ENCODE data around the gene RNASET2.

The RNASET2 gene

DNA sequence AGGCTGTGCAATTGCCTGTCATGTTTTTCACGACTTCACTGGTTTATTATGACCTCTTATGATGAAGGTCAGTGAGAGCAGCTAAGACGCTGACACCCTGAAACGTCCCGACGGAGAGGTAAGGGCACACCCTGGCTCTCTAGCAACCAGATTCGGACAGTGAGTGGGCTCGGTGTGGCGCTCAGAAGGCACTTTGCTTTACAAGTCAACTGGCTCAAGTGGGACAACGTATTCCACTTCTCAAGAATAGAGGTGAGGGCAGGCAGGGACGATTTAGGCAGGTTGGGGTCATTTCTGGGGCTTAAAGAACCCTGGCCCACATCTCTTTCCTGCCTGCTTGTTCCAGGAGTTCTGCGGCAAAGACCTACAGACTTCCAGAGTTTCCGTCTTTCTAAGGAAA lies 18.2 kb downstream of the RNASET2 start:
- DNase-seq (ENCODE audit: low read depth), result no peak
- TF ChIP-seq, protein P1, sequence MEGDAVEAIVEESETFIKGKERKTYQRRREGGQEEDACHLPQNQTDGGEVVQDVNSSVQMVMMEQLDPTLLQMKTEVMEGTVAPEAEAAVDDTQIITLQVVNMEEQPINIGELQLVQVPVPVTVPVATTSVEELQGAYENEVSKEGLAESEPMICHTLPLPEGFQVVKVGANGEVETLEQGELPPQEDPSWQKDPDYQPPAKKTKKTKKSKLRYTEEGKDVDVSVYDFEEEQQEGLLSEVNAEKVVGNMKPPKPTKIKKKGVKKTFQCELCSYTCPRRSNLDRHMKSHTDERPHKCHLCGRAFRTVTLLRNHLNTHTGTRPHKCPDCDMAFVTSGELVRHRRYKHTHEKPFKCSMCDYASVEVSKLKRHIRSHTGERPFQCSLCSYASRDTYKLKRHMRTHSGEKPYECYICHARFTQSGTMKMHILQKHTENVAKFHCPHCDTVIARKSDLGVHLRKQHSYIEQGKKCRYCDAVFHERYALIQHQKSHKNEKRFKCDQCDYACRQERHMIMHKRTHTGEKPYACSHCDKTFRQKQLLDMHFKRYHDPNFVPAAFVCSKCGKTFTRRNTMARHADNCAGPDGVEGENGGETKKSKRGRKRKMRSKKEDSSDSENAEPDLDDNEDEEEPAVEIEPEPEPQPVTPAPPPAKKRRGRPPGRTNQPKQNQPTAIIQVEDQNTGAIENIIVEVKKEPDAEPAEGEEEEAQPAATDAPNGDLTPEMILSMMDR (IDR thresholded peaks at IDR 0.05; ENCODE audit: low read length, missing control alignments), result no peak
- no peak overlapping the region for H3K4me3 ChIP-seq (replicated peaks; ENCODE audit: low read depth, low read length)

DNA sequence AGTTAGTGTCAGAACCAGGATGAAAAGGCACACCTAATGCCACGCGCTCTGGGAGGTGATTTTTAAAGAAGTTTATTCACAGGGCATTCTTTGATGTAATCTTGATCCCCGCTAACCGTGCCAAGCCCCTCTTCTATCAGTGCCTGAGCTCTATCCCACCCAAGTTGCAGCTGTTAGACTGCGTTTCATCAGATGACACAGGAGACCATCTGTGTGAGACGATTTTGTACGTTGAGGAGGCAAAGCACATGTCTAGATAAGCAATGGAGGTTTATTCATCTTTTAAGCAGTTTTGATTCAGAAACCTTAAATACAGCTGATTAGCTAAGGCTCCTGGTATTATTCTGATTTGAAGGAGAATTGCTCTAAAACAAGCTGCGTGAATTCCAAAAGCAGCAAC lies 18.6 kb downstream of the RNASET2 start:
- no peak for DNase-seq (ENCODE audit: low read depth)
- H3K4me3 ChIP-seq (replicated peaks; ENCODE audit: low read depth, low read length), result no peak overlapping the region
- TF ChIP-seq, protein P1 (IDR thresholded peaks at IDR 0.05; ENCODE audit: low read length, missing control alignments), result no peak

DNA sequence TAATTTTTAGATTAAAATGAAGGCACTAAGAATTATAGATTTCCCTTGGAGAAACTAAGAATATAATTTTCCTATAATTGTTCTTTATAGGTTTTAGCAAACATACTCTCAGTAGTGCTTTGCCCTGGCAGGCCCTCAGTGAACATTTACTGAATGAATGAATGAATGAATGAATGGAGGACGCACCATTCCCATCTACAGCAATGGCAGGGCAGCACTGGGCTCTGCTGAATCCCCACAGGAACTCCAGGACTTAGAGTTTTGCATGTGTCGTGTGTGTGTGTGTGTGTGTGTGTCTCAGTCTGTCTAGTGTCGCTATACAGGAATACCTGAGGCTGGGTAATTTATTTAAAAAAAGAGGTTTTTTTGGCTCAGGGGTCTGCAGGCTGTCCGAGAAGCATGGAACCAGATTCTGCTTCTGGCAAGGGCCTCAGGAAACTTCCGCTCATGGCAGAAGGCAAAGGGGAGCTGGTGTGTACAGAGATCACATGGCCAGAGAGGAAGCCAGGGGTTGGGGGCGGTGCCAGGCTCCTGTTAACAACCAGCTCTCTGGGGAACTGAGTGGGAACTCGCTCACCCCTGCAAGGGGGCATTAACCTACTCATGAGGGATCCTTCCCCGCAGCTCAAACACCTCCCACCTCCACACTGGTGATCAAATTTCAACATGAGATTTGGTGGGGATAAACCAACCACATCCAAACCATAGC lies 20.1 kb downstream of the RNASET2 start:
- no peak for DNase-seq (ENCODE audit: low read depth)
- TF ChIP-seq, protein P1 (IDR thresholded peaks at IDR 0.05; ENCODE audit: low read length, missing control alignments), result no peak
- no peak overlapping the region for H3K4me3 ChIP-seq (replicated peaks; ENCODE audit: low read depth, low read length)

DNA sequence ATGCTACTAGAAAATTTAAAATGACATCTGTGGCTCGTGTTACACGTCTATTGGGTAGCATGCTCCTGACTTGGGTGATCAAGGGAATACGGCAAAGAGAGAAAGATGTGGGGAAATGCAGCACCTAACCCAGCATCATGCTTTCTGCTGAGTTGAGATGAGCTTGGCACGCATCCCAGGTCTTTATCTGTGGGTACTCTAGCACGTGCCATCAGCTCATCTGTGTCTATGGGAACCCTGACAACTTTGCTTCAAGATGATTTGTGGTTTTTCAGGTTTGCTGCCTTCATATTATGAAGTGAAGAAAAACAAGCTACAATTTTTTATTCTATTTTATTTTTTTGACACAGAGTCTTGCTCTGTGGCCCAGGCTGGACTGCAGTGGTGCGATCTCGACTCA lies 21.0 kb downstream of the RNASET2 start:
- no peak overlapping the region for H3K4me3 ChIP-seq (replicated peaks; ENCODE audit: low read depth, low read length)
- TF ChIP-seq, protein P1 (IDR thresholded peaks at IDR 0.05; ENCODE audit: low read length, missing control alignments), result no peak

DNA sequence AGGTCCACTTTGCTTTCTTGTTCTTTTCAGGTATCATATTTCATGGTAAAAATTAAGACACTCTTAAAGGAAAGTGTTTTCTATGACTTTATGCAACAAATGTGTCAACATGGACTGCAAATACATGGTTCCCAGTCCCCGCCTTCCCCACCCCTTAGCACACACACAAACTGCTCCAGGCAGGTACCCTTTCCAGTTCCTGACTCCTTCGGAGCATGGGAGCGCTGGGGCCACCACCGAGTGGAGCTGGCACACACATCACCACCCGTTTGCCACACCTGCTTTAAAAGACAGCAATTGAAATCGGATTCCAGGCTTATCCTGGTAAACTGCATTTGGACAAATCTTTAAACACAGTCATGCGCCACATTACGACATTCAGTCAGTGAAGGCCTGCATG lies 22.2 kb downstream of the RNASET2 start:
- H3K4me3 ChIP-seq (replicated peaks; ENCODE audit: low read depth, low read length), result no peak overlapping the region
- DNase-seq (ENCODE audit: low read depth), result no peak
- TF ChIP-seq, protein P1 (IDR thresholded peaks at IDR 0.05; ENCODE audit: low read length, missing control alignments), result no peak

More for the DNA sequence above, 21.0 kb downstream of the RNASET2 start:
- DNase-seq (ENCODE audit: low read depth), result no peak

DNA sequence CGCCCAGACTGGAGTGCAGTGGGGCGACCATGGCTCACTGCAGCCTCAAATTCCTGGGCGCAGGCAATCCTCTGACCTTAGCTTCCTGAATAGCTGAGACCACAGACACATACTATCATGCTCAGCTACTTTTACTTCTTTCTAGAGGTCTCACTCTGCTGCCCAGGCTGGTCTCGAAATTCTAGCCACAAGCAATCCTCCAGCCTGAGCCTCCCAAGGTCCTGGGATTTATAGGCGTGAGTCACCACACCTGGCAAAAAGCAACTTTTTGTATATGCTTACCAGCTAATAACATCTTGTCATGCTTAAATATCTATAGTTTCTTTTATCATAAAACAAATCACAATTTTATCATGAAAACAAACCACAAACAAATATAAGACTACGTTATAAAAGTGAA lies 23.0 kb downstream of the RNASET2 start:
- no peak for DNase-seq (ENCODE audit: low read depth)
- TF ChIP-seq, protein P1 (IDR thresholded peaks at IDR 0.05; ENCODE audit: low read length, missing control alignments), result no peak
- no peak overlapping the region for H3K4me3 ChIP-seq (replicated peaks; ENCODE audit: low read depth, low read length)

DNA sequence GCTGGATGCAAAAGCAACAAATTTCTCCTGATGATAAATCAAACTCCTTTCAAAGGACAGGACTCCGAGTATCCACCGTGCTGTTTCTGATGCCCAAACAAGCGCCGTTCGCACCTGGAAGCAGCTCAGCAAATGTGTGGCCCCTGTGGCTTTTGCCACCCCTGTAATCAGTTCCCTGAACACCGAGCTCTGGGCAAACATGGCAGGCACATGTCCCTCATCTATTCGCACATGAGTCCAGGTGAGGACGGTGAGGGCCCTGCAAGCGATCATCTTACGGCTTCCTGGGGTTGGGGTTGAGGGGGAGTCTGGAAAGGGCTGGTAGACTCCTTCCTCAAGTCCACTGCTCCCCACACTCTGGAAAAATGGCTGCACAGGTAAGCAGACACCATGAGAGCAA lies 23.7 kb downstream of the RNASET2 start:
- DNase-seq (ENCODE audit: low read depth), result no peak
- TF ChIP-seq, protein P1 (IDR thresholded peaks at IDR 0.05; ENCODE audit: low read length, missing control alignments), result no peak
- no peak overlapping the region for H3K4me3 ChIP-seq (replicated peaks; ENCODE audit: low read depth, low read length)

Measured in fibroblast of pulmonary artery (primary cell).